Endodermal cell (in vitro differentiated cells): ENCODE measurements around the gene NFIA. TPM values are rescaled to one million over a fixed set of nuclear protein-coding genes. Genes with fewer than 3 reads are reported as not detected.

Experiments
- DNase-seq: peaks from one replicate; pipeline ENCODE4 v3.0.0-alpha.2; 2017
- H3K27ac ChIP-seq: 2 replicates; pipeline ENCODE4 v1.5.1; 2013; ENCODE audit warnings: mild to moderate bottlenecking, low read depth, low read length, moderate library complexity
- H3K27me3 ChIP-seq: 2 replicates; pipeline ENCODE4 v1.6.1; 2013; ENCODE audit warnings: mild to moderate bottlenecking, low read length, moderate library complexity; ENCODE audit not compliant: insufficient read depth, control insufficient read depth, poor library complexity, severe bottlenecking
- H3K36me3 ChIP-seq: 2 replicates; pipeline ENCODE4 v1.7.0; 2013; ENCODE audit warnings: mild to moderate bottlenecking, low read length, moderate library complexity; ENCODE audit not compliant: control insufficient read depth, insufficient read depth
- H3K4me1 ChIP-seq: one replicate; pipeline ENCODE4 v1.7.0; 2013; ENCODE audit warnings: low read length; ENCODE audit not compliant: control insufficient read depth, insufficient read depth
- H3K4me3 ChIP-seq: 2 replicates; pipeline ENCODE4 v1.5.1; 2013; ENCODE audit warnings: mild to moderate bottlenecking, low read length, moderate library complexity
- H3K9ac ChIP-seq: 2 replicates; pipeline ENCODE4 v1.6.1; 2013; ENCODE audit warnings: mild to moderate bottlenecking, low read length, moderate library complexity; ENCODE audit not compliant: poor library complexity, severe bottlenecking; ENCODE audit errors: extremely low read depth
- H3K9me3 ChIP-seq: 2 replicates; pipeline ENCODE4 v1.6.1; 2013; ENCODE audit warnings: mild to moderate bottlenecking, low read length, moderate library complexity; ENCODE audit not compliant: control insufficient read depth
- H3K27ac Mint-ChIP-seq: 2 replicates; pipeline ENCODE4 v1.8.0; 2020; ENCODE audit warnings: mixed read lengths
- H3K27me3 Mint-ChIP-seq: 2 replicates; pipeline ENCODE4 v1.8.0; 2021; ENCODE audit warnings: mild to moderate bottlenecking, mixed read lengths; ENCODE audit not compliant: insufficient read depth
- H3K36me3 Mint-ChIP-seq: 2 replicates; pipeline ENCODE4 v1.8.0; 2020; ENCODE audit warnings: low read depth, mixed read lengths
- H3K4me1 Mint-ChIP-seq: 2 replicates; pipeline ENCODE4 v1.8.0; 2020; ENCODE audit warnings: mixed read lengths
- H3K4me3 Mint-ChIP-seq: 2 replicates; pipeline ENCODE4 v1.8.0; 2020; ENCODE audit warnings: mild to moderate bottlenecking, moderate library complexity, mixed read lengths
- H3K9me3 Mint-ChIP-seq: 2 replicates; pipeline ENCODE4 v1.8.0; 2020; ENCODE audit warnings: mild to moderate bottlenecking, mixed read lengths
- CTCF ChIP-seq: fragments of 200-600 bp; sonication (generic); conservative IDR thresholded peaks from 2 replicates; pipeline ENCODE4 v1.5.0; 2021; ENCODE audit warnings: antibody characterized with exemption, mild to moderate bottlenecking
- WGBS, 2 experiments: methylation state at CpG; one replicate each; pipeline versions ENCODE4 v1.1.5 to v1.1.7; 2013; ENCODE audit warnings: missing lambda C conversion rate in 2 of 2, mixed read lengths in 1 of 2; ENCODE audit not compliant: insufficient coverage in 1 of 2, insufficient read length in 1 of 2; 5-methylcytosine and 5-hydroxymethylcytosine counted together
- total RNA-seq, 2 donors: library from RNA; stranded (reverse); fragmentation: NEBNext Ultra II Directional in 1 of 2; extraction: Animal tissue kit (Norgen Biotek cat#: 25700) in 1 of 2; gene quantifications; 2 replicates in 1 of 2; 3 replicates in 1 of 2; pipeline ENCODE4 v1.2.1, GENCODE V29; 2021

The NFIA gene
- total RNA-seq, 2 donors from 2014 or later = 2.3 to 3.8 TPM

GRCh38 chr1:61130338-61131000 is 48.1 kb downstream of the NFIA start:
- Histone ChIP-seq H3K4me3 (no peak overlapping the region), H3K4me1 (no peaks in the 10 kb centered on the region), H3K36me3 (no peaks in the 10 kb centered on the region), H3K9me3 (no peaks in the 10 kb centered on the region), H3K27me3 (no peaks in the 10 kb centered on the region), H3K27ac (no peak overlapping the region), H3K9ac (no peak overlapping the region)
- Mint-ChIP-seq H3K27me3 (no peaks in the 10 kb centered on the region), H3K9me3 (no peaks in the 10 kb centered on the region), H3K4me3 (no peak overlapping the region), H3K27ac (no peak overlapping the region), H3K36me3 (no peaks in the 10 kb centered on the region), H3K4me1 (peaks cover 17% of the 10 kb centered on the region)
- TF ChIP-seq CTCF = no peak
- DNase-seq = no peak
- 88 to 100% methylated on average over 1 to 6 of the region's 6 CpGs for WGBS, 2 experiments

GRCh38 chr1:61131248-61131647 is 48.9 kb downstream of the NFIA start:
- no peak overlapping the region for H3K4me3 Mint-ChIP-seq
- no peaks in the 10 kb centered on the region for H3K36me3 Mint-ChIP-seq
- no peak overlapping the region for H3K27ac Mint-ChIP-seq
- no peak for DNase-seq
- peaks cover 17% of the 10 kb centered on the region for H3K4me1 Mint-ChIP-seq
- Histone ChIP-seq H3K4me1 (no peaks in the 10 kb centered on the region), H3K36me3 (no peaks in the 10 kb centered on the region), H3K9ac (no peak overlapping the region), H3K4me3 (no peak overlapping the region), H3K27me3 (no peaks in the 10 kb centered on the region), H3K27ac (no peak overlapping the region), H3K9me3 (no peaks in the 10 kb centered on the region)
- no peaks in the 10 kb centered on the region for H3K9me3 Mint-ChIP-seq
- no peak for TF ChIP-seq CTCF
- no peaks in the 10 kb centered on the region for H3K27me3 Mint-ChIP-seq

- no peak overlapping the region for H3K4me3 Mint-ChIP-seq
- H3K36me3 Mint-ChIP-seq = no peaks in the 10 kb centered on the region
- no peak for TF ChIP-seq CTCF
- H3K27ac Mint-ChIP-seq = no peak overlapping the region
- H3K4me1 ChIP-seq = no peaks in the 10 kb centered on the region
- H3K27me3 Mint-ChIP-seq = no peaks in the 10 kb centered on the region
- H3K9me3 ChIP-seq = no peaks in the 10 kb centered on the region
- no peak overlapping the region for H3K9ac ChIP-seq
- H3K4me1 Mint-ChIP-seq = peaks cover 17% of the 10 kb centered on the region
- no peaks in the 10 kb centered on the region for H3K36me3 ChIP-seq
- H3K4me3 ChIP-seq = no peak overlapping the region
- DNase-seq = no peak
- H3K9me3 Mint-ChIP-seq = no peaks in the 10 kb centered on the region
- H3K27ac ChIP-seq = no peak overlapping the region
- H3K27me3 ChIP-seq = no peaks in the 10 kb centered on the region
Observed at GRCh38 chr1:61131716-61132115, 49.4 kb downstream of the NFIA start.
